GM18909 (cell line): ENCODE data around the gene PIEZO2.

Experiments
- ATAC-seq: cut with Tn5 transposase; IDR thresholded peaks from one replicate; pipeline ENCODE4 v1.9.1; 2021; ENCODE audit warnings: mild to moderate bottlenecking; ENCODE audit not compliant: unreplicated experiment, poor library complexity

The PIEZO2 gene

GRCh38 chr18:10913919-10914318 is 235.4 kb downstream of the PIEZO2 start:
- no peak for ATAC-seq

- no peak for ATAC-seq
These were observed 236.4 kb downstream of the PIEZO2 start for GRCh38 chr18:10912790-10913545.

- ATAC-seq, result no peak
These were observed 239.6 kb downstream of the PIEZO2 start for GRCh38 chr18:10909724-10910123.

GRCh38 chr18:10908760-10909159 is 240.6 kb downstream of the PIEZO2 start:
- ATAC-seq, result no peak

- no peak for ATAC-seq
These were observed 241.6 kb downstream of the PIEZO2 start for GRCh38 chr18:10907749-10908148.

- no peak for ATAC-seq
These were observed 248.0 kb downstream of the PIEZO2 start for GRCh38 chr18:10901329-10901728.

- ATAC-seq, result no peak
These were observed 248.9 kb downstream of the PIEZO2 start for GRCh38 chr18:10900435-10900834.

GRCh38 chr18:10899481-10899880 is 249.9 kb downstream of the PIEZO2 start:
- ATAC-seq, result no peak

- no peak for ATAC-seq
These were observed 250.9 kb downstream of the PIEZO2 start for GRCh38 chr18:10898417-10898974.

- no peak for ATAC-seq
These were observed 252.5 kb downstream of the PIEZO2 start for GRCh38 chr18:10896851-10897250.

- no peak for ATAC-seq
These were observed 253.4 kb downstream of the PIEZO2 start for GRCh38 chr18:10895976-10896375.

- ATAC-seq, result no peak
These were observed 254.9 kb downstream of the PIEZO2 start for GRCh38 chr18:10894501-10894900.

- ATAC-seq, result no peak
These were observed 255.6 kb downstream of the PIEZO2 start for GRCh38 chr18:10893761-10894160.

GRCh38 chr18:10893196-10893595 is 256.2 kb downstream of the PIEZO2 start:
- ATAC-seq, result no peak

GRCh38 chr18:10892786-10893185 is 256.6 kb downstream of the PIEZO2 start:
- ATAC-seq, result no peak

- no peak for ATAC-seq
These were observed 259.3 kb downstream of the PIEZO2 start for GRCh38 chr18:10890022-10890421.

GRCh38 chr18:10878703-10879102 is 270.7 kb downstream of the PIEZO2 start:
- ATAC-seq, result peak; percentile 87

- peak; percentile 53 for ATAC-seq
These were observed 271.4 kb downstream of the PIEZO2 start for GRCh38 chr18:10877987-10878386.

- no peak for ATAC-seq
These were observed 273.6 kb downstream of the PIEZO2 start for GRCh38 chr18:10875811-10876210.

GRCh38 chr18:10872304-10872703 is 277.1 kb downstream of the PIEZO2 start:
- no peak for ATAC-seq

GRCh38 chr18:10864722-10865121 is 284.6 kb downstream of the PIEZO2 start:
- no peak for ATAC-seq

GRCh38 chr18:10863026-10863425 is 286.3 kb downstream of the PIEZO2 start:
- no peak for ATAC-seq
